Dedifferentiated amniotic fluid mesenchymal stem cell (primary cell): ENCODE data around the gene CERS4.
"Not testable (repeated sequence)": the region's sequence is repeated elsewhere in the genome, so short reads cannot be mapped to it uniquely, and the experiment has no call there.

Experiments used
- DNase-seq: peaks from one replicate; pipeline ENCODE4 v3.0.0-alpha.2; 2016; ENCODE audit errors: extremely low spot score

Gene CERS4

GRCh38 chr19:8243146-8243545 lies 34.0 kb downstream of the CERS4 start:
- DNase-seq, result no peak

GRCh38 chr19:8244442-8244841 lies 35.3 kb downstream of the CERS4 start:
- no peak for DNase-seq

GRCh38 chr19:8245869-8246835 lies 37.0 kb downstream of the CERS4 start:
- DNase-seq, result no peak

GRCh38 chr19:8247129-8247890 lies 38.1 kb downstream of the CERS4 start:
- not testable (repeated sequence) for DNase-seq

- no peak for DNase-seq
Observed at GRCh38 chr19:8248348-8249328, 39.5 kb downstream of the CERS4 start.

GRCh38 chr19:8250596-8250995 lies 41.4 kb downstream of the CERS4 start:
- no peak for DNase-seq

GRCh38 chr19:8251025-8251472 lies 41.9 kb downstream of the CERS4 start:
- no peak for DNase-seq

GRCh38 chr19:8252922-8253589 lies 43.9 kb downstream of the CERS4 start:
- peak; percentile 29 for DNase-seq

GRCh38 chr19:8253678-8254077 lies 44.5 kb downstream of the CERS4 start:
- no peak for DNase-seq

- DNase-seq, result no peak
Observed at GRCh38 chr19:8254286-8255001, 45.3 kb downstream of the CERS4 start.

- DNase-seq, result no peak
Observed at GRCh38 chr19:8255426-8256125, 46.4 kb downstream of the CERS4 start.

- DNase-seq, result no peak
Observed at GRCh38 chr19:8256276-8257051, 47.3 kb downstream of the CERS4 start.

GRCh38 chr19:8257052-8257443 lies 47.9 kb downstream of the CERS4 start:
- DNase-seq, result no peak

GRCh38 chr19:8259142-8259921 lies 50.2 kb downstream of the CERS4 start:
- no peak for DNase-seq

GRCh38 chr19:8259922-8260247 lies 50.7 kb downstream of the CERS4 start:
- no peak for DNase-seq

- DNase-seq, result no peak
Observed at GRCh38 chr19:8261347-8261746, 52.2 kb downstream of the CERS4 start.

GRCh38 chr19:8261881-8262280 lies 52.7 kb downstream of the CERS4 start:
- DNase-seq, result no peak

GRCh38 chr19:8262431-8262830 lies 53.3 kb downstream of the CERS4 start:
- no peak for DNase-seq
